DLD1 (cell line): ENCODE data around the gene SETSIP.
"Not testable (repeated sequence)": the region's sequence is repeated elsewhere in the genome, so short reads cannot be mapped to it uniquely, and the experiment has no call there.

Experiments
- in situ Hi-C: cut with HindIII; loops from 2 replicates; pipeline ENCODE4 v1.10.0; 2017; ENCODE audit warnings: low sequenced_read_pairs

The SETSIP gene

GRCh38 chr1:92075311-92075710 is at the start of gene SETSIP:
Gene SETSIP (minus strand): TSS chr1:92075411. CDS start chr1:92075411, 0 bp downstream.
- in situ Hi-C loops = no loop called here

DNA sequence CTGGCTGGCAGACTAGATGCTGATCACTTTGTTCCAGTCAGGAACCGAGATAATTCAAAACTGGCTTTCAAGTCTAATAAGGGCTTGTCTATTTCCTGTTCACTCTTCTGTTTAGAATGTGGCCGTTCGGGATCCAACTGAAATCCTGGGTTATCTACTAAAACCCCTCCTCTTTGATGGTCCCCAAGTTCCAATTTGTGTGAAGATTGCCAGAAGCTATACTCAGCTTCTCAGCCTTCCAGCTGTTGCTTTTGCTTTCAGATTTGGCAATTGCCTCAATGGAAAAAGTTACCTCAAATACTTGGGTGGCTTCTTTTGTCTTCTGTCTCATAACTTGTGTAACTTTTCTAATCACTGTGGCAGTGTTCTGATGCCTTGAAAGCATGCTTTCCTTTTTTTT is 48.7 kb upstream of the SETSIP start:
- in situ Hi-C loops = no loop called here

- in situ Hi-C loops = no loop called here
Observed at GRCh38 chr1:92118826-92119225, 43.6 kb upstream of the SETSIP start.

GRCh38 chr1:92117526-92117925 is 42.3 kb upstream of the SETSIP start:
- in situ Hi-C loops = no loop called here

DNA sequence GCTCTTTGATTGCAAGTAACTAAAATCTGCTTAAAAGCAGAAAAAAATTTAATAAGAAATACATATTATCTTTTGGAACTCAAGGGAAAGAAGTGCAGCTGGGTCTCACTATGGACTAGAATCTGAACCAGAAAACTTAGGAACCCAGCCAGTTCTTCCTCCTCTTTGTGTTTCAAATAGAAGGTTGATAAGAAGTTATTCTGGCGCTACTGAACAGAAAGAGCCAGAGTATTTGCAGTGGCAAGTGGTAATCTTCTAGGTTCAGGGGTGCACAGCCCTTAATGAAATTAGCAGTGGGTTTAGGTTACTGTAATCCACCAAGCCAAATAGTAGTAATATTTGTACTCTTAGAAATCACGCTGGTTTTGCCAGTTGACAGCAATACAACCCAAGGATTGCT is 33.4 kb upstream of the SETSIP start:
- in situ Hi-C loops = no loop called here

GRCh38 chr1:92105546-92106081 is 30.4 kb upstream of the SETSIP start:
- in situ Hi-C loops = no loop called here

DNA sequence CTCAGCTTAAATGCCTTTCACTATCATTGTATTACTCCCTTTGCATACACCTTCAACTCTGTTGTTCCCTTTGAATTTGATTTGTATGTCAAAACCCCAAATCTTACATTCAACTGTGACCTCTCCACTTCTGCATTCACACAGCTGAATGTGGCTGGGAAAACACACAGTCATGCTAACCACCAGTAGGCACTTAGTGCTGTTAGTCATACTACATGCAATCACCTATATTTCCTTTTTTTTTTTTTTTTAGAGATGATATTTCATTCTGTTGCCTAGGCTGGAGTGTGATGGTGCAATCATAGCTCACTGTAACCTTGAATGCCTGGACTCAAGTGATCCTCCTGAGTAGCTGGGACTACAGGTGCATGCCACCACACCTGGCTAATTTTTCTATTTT is 21.1 kb upstream of the SETSIP start:
- in situ Hi-C loops = no loop called here

DNA sequence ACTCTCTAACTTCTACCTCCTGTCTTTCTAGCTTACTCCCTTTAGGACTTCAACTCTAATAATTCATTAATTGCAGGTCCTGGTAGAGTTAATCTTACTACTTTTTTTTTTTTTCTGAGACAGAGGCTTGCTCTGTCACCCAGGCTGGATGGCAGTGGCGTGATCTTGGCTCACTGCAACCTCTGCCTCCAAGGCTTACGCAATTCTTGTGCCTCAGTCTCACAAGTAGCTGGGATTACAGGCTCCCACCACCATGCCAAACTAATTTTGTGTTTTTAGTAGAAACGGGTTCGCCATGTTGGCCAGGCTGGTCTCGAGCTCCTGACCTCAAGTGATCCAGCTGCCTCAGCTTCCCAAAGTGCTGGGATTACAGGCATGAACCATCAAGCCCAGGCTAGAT is 20.7 kb upstream of the SETSIP start:
- in situ Hi-C loops = no loop called here

DNA sequence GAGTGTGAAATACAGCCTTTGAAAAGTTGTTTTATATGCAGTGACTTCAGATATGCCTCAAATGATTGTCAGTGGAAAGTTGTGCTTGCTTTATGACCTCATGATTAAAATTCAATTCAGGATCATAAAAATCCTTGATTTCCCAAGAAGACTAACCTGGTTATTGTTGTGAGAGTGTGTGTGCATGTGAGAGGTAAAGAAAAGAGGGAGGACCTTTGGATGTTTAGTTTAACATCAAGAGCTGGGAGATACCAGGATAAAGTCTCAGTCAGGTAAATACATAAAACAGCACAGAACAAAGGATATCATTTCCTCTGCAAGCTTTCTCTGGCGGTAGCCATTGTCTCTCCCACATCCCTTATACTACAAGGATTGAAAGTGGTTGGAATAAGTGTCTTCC is 19.4 kb upstream of the SETSIP start:
- in situ Hi-C loops = no loop called here

DNA sequence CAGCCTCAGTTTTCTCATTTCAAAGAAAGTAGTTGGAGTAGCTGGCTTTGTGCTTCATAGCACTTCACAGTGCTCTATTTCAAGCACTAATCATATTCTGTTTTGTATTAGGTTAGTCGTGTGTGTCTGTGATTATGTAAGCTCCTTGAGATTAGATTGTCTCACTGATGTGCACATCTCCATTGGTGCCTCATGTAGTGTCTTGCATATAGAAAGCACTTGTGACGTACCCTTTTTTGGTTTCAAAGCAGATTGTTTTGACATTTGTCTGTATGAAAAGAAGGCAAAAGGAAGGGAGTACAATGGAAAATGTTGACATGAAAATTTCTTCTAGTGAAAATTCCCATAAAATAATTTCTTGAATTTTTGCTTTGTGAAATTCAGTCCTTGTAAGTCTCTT is 18.9 kb upstream of the SETSIP start:
- in situ Hi-C loops = no loop called here

DNA sequence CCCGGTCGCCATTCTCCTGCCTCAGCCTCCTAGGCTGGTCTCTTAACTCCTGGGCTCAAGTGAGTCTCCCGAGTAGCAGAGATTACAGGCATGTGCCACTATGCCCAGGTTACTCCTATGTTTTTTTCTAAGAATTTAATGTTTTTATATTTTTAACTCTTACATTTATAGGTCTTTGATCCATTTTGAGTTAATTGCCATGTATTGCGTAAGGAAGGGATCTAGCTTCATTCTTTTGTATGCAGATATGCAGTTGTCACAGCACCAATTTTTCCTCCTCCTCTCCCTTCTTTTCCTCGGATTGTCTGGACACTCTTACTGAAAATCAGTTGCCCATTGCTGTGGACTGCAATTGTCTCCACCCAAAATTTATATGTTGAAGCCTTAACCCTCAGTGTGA is 16.4 kb upstream of the SETSIP start:
- in situ Hi-C loops = no loop called here

DNA sequence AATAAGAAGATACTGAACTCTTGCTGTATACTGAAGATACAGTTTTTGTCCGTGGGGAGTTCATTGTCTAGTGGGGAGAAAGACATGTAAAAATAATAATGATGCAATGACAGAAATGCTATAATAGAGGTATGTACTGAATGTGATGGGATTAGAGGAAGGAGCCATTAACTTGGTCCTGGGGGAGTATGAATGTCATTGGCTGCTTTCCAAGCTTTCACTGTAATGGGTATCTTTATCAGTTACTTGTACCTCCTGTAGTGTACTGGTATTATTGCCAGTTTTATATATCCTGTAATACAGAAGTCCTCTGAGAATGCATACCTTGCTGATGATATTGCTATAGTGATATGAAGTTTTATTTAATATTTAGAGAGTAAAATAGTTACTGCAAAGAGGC is 12.3 kb upstream of the SETSIP start:
- in situ Hi-C loops = no loop called here

DNA sequence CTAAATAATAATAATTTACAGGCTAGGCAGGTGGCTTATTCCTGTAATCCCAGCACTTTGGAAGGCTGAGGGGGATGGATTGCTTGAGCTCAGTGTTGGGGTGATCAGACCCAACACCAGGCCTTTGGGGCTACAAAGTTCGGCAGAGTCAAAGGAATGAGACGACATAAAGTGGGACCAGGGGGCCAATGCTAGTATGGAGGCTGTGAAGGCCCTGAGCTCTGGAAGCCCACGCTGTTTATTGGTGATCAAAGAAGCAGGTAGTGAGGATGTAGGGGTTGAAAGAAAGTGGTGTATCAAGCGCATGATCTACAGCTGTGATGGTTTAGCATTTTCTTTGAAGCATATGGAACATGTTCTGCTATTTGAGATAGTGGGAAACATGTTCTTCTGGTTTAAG is 10.5 kb upstream of the SETSIP start:
- in situ Hi-C loops = no loop called here

GRCh38 chr1:92084651-92085050 is 9.4 kb upstream of the SETSIP start:
- in situ Hi-C loops = no loop called here

- in situ Hi-C loops = no loop called here
Observed at GRCh38 chr1:92081031-92081430, 5.8 kb upstream of the SETSIP start.

DNA sequence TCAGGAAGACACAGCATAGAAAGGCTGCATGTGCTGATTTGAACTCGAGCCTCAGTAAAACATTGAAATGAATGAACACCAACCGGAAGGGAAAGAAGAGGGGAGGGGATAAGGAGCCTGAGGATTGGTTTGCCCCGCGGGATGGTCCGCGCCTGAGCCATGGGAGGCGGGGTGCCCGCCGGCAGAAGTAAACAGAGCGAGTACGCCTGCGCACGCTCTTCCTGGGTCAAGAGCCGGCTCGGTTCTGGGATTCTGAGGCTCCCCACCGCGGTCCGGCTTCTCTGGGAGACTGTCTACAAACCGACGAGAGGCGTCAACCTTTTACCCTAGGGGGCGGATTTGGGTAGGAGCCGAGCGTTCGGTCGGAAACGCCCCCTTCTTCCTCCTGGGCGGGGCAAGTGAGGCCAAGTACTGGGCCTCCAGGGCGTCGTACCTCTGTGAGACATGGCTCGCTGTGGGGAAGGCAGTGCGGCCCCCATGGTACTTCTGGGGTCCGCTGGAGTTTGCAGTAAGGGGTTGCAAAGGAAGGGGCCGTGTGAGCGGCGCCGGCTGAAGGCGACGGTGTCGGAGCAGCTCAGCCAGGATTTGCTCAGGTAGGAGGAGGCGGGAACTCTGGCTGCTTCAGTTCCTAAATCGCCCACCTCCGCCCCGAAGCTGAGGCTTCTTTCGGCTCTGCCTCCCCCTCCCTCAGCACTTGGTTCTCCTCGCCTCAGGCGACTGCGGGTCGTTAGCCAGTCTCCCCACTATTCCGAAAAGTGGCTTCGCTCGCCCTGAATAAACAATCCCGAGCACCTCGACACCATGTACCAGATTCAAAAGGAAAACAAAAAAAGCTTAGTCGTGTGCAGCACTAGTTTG is 5.1 kb upstream of the SETSIP start, which contains the start of gene BTBD8:
Gene BTBD8 (plus strand): TSS at position 218 of the 858 bp plus-strand sequence. CDS start 227 bp downstream, at position 445.
- in situ Hi-C loops = no loop called here

GRCh38 chr1:92079441-92079840 is 4.2 kb upstream of the SETSIP start:
- in situ Hi-C loops = no loop called here

- in situ Hi-C loops = not testable (repeated sequence)
Observed at GRCh38 chr1:92078077-92078476, 2.9 kb upstream of the SETSIP start.

DNA sequence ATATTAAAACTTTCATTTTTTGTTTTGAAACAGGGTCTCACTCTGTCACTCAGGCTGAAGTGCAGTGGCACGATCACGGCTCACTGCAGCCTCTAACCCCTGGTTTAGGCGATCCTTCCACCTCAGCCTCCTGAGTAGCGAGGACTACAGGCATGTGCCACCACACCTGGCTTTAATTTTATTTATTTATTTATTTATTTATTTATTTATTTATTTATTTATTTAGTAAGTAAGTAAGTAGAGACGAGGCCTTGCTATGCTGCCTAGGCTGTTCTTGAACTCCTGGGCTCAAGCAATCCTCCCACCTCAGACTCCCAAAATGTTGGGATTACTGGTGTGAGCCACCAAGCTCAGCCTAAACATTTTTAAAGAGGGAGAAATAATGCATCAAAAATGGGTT is 1.2 kb upstream of the SETSIP start:
- in situ Hi-C loops = no loop called here

- in situ Hi-C loops = not testable (repeated sequence)
Observed at GRCh38 chr1:92074446-92074845, 765 bp downstream of the SETSIP start.

DNA sequence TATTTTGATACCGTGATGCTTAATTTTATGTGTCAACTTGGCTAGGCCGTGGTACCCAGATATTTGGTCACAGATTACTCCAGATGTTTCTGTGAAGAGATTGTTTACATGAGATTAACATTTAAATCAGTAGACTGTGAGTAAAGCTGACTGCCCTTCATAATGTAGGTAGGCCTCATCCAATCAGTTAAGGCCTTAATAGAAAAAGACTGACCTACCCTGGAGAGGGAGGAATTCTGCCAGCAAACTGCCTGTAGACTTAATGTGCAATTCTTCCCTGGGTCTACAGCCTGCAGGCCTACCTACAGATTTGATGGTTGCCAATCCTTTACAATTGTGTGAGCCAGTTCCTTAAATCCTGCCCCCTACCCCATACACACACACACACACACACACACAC is 4.3 kb downstream of the SETSIP start:
- in situ Hi-C loops = no loop called here

DNA sequence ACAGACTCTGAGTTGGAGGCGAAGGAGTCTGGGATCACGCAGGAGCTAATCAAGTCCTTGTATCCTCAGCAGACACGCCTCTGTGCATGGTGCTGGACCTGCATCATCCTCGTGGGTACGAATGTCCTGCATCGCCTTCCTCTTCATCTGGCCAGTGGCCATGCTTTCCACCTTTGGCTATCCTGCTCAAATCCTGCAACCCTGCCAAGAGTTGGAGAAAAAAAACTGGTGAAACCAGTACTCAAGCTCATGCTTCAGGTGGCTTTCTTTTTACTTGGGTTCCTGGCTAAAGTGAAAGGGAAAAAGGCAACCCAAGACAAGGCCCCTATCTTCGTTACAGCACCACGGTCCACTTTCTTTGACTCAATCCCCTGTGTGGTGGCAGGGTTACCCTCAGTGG is 8.9 kb downstream of the SETSIP start:
- in situ Hi-C loops = no loop called here

DNA sequence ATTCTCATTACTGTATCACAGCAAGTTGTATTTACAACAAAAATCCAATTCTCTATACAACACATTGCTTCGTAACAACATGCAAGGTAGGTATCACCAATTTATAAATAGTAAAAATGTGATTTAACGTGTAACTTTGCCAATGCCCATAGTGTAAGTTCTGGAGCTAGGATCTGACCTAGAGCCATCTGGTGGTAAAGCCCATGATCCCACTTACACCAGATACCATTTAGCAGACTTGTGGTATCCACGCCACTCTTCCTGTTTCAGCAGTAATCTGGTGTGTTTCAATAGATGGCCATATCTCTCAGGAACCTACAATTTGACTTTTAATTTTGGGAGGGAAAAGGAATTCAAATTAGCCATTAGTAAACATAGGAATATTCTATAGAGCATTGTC is 10.2 kb downstream of the SETSIP start:
- in situ Hi-C loops = no loop called here
